ENCODE data around the gene BBOF1.

DNA sequence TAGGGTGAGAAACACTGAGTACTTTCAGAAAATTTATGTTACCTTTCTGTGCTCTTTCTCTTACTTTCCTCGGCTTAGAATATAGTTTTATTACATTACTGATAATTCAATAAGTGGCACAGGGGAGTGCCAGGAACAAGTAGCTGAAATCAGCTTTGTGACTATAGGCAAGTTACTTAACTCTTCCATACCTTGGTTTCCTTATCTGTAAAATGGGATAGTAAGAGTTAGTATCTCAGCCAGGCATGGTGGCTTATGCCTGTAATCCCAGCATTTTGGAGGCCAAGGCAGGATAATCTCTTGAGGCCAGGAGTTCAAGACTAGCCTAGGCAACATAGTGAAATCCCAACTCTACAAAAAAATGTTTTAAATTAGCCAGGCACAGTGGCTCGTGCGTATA lies 15.4 kb downstream of the BBOF1 start:
- TF ChIP-seq POLR2AphosphoS5 (IDR thresholded peaks at IDR 0.05; ENCODE audit: borderline replicate concordance, low read depth, low read length) = no peak
- TF ChIP-seq EZH2 (IDR thresholded peaks at IDR 0.05) = no peak
